ENCODE data around the gene MACC1.

- TF ChIP-seq EZH2 (optimal IDR thresholded peaks at IDR 0.05; ENCODE audit: low read depth, low read length) (no peak), CTCF (IDR thresholded peaks at IDR 0.05; ENCODE audit: low read length) (no peak)
Measured at GRCh38 chr7:20228654-20229053, 11.5 kb upstream of the MACC1 start.
